ENCODE results near the gene TK2.
"Not testable (repeated sequence)": the region's sequence is repeated elsewhere in the genome, so short reads cannot be mapped to it uniquely, and the experiment has no call there.

The TK2 gene

DNA sequence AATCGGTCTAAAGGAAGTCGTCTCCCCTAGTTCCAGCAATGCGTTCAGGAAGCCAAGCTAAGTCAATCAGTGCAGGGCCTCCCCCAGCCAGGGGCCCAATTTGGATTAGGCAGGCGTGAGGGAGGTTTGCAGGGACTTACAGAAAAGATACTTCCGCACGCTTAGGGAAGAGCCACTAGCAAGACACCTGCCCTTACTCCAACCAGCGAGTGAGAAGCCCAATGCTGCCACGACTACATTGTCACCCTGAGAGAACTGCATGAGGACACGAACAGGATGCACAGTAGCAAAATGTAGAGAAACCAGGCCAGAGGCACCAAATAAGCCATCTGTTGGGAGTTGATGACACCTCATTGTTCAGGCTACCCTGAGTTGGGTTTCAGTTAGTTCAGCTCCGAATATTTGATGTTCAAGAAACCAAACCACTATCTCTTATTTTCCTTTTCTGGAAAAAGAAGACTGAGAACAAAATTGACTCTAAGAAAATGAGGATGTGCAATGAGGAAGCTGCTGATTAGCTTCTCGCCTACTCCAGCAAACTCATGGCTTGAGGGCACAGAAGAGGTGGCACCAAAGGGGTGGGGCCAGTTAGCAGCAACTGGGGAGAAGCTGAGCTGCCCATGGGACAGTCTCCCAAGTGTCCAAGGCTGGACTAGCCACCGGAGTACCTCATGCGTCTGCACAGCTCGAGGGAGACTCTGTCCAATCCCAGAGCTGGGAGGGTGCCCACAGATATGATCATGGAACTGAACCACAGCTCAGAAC is 29.3 kb downstream of the TK2 start:
- H3K9me3 ChIP-seq (ENCODE audit: control insufficient read depth in 1 of 2, low read length in 2 of 2), result no peaks in the 10 kb centered on the region
- H3K36me3 ChIP-seq (ENCODE audit: control insufficient read depth in 1 of 2, insufficient read depth in 2 of 2, low read length in 2 of 2), result peaks cover 3 to 8% of the 10 kb centered on the region in 2 donors
- no peak overlapping the region for H3K4me3 ChIP-seq (ENCODE audit: low read depth in 1 of 2, low read length in 2 of 2)
- no peak overlapping the region for H3K27ac ChIP-seq (ENCODE audit: low read depth, low read length)
- H3K4me1 ChIP-seq (ENCODE audit: control insufficient read depth in 1 of 2, insufficient read depth in 2 of 2, low read length in 2 of 2), result peaks cover 70 to 79% of the 10 kb centered on the region in 2 donors
- no peaks in the 10 kb centered on the region for H3K27me3 ChIP-seq (ENCODE audit: control insufficient read depth in 1 of 2, insufficient read depth in 2 of 2, low read length in 2 of 2)
- H3K9ac ChIP-seq (ENCODE audit: low read depth in 1 of 2, low read length in 2 of 2), result no peak overlapping the region

DNA sequence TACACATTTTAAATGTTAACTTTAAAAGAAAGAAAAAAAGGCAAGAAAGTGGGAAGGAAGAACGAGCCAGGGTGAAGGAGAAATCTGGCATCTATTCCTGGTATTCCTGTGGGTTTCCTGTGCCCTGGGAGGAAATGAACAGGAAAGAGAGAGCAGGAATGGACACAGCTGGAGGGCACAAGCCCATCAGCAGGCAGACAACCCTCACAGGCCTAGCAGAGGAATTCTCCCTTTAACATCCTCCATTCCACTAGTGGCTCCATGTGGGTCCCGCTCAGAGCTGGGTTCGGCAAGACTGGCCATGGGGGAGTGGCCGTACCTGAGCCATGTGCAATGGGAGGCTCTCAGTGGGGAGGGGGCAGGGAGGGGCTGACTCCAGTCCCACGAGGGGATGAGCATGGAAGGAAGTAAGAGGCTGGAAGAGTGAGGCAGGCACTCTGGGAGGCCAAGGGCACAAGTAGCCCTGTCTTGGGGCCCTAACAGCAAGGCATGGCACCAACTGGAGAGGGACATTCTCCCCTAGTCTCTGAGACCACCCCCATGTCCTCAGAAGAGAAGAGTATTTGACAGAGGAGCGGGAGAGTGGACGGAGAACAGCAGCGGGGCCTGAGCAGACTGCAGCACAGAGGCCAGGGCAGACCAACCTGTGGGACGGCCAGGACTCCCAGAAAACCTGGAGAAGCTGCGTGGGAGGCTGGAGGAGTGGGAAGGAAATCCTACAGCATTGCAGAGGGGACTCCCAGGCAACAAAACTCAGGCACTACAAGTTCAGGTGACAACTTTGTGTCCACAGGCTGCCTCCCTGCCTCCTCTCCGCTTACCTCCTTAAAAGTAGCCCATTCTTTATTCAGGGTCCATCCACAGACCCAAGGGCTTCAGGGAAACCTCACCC is 30.2 kb downstream of the TK2 start:
- H3K9me3 ChIP-seq (ENCODE audit: control insufficient read depth in 1 of 2, low read length in 2 of 2), result no peaks in the 10 kb centered on the region
- H3K36me3 ChIP-seq (ENCODE audit: control insufficient read depth in 1 of 2, insufficient read depth in 2 of 2, low read length in 2 of 2), result peaks cover 6 to 11% of the 10 kb centered on the region in 2 donors
- H3K4me3 ChIP-seq (ENCODE audit: low read depth in 1 of 2, low read length in 2 of 2), result no peak overlapping the region
- no peak overlapping the region for H3K9ac ChIP-seq (ENCODE audit: low read depth in 1 of 2, low read length in 2 of 2)
- peaks cover 64 to 79% of the 10 kb centered on the region in 2 donors for H3K4me1 ChIP-seq (ENCODE audit: control insufficient read depth in 1 of 2, insufficient read depth in 2 of 2, low read length in 2 of 2)
- no peak overlapping the region for H3K27ac ChIP-seq (ENCODE audit: low read depth, low read length)
- no peaks in the 10 kb centered on the region for H3K27me3 ChIP-seq (ENCODE audit: control insufficient read depth in 1 of 2, insufficient read depth in 2 of 2, low read length in 2 of 2)

DNA sequence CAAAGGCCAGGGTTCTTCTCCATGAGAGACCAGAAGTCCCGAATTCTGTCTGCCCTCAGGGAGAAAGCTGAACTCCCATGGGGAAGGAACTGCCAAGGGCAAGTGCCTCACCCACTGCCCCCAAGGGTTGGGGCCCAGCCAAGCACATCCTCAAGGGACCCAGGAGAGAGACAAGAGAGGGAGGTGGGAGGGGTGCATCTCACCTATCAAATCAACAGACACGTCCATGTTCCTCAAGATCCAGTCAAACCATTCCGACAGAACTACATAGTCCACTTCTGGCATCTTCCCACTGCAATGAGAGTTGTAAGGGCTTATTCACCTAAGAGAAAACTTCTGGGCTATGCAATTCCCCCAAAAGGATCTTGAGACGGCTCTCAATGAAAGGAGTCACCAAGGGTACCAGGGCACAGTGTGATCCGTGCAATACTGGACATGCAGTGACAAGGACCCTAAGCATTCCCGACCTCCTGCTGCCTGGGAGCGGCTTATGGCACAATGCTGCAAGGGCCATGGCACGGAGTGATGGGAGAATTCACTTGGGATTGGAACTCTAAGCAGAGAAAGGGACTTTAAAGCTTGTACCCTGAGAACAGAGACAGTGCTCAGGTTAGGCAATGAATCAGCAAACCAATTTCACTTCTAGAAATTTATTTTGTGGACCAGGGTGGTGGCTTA is 32.2 kb downstream of the TK2 start:
- Histone ChIP-seq H3K27ac (ENCODE audit: low read depth, low read length) (peak overlapping the region; percentile 95), H3K9ac (ENCODE audit: low read depth in 1 of 2, low read length in 2 of 2) (peak overlapping the region; percentile 33 to 85), H3K4me1 (ENCODE audit: control insufficient read depth in 1 of 2, insufficient read depth in 2 of 2, low read length in 2 of 2) (peaks cover 53 to 65% of the 10 kb centered on the region in 2 donors), H3K4me3 (ENCODE audit: low read depth in 1 of 2, low read length in 2 of 2) (peak overlapping the region in 1 of 2 donors; percentile 57), H3K27me3 (ENCODE audit: control insufficient read depth in 1 of 2, insufficient read depth in 2 of 2, low read length in 2 of 2) (no peaks in the 10 kb centered on the region), H3K9me3 (ENCODE audit: control insufficient read depth in 1 of 2, low read length in 2 of 2) (no peaks in the 10 kb centered on the region), H3K36me3 (ENCODE audit: control insufficient read depth in 1 of 2, insufficient read depth in 2 of 2, low read length in 2 of 2) (peaks cover 11% of the 10 kb centered on the region in 2 donors)

DNA sequence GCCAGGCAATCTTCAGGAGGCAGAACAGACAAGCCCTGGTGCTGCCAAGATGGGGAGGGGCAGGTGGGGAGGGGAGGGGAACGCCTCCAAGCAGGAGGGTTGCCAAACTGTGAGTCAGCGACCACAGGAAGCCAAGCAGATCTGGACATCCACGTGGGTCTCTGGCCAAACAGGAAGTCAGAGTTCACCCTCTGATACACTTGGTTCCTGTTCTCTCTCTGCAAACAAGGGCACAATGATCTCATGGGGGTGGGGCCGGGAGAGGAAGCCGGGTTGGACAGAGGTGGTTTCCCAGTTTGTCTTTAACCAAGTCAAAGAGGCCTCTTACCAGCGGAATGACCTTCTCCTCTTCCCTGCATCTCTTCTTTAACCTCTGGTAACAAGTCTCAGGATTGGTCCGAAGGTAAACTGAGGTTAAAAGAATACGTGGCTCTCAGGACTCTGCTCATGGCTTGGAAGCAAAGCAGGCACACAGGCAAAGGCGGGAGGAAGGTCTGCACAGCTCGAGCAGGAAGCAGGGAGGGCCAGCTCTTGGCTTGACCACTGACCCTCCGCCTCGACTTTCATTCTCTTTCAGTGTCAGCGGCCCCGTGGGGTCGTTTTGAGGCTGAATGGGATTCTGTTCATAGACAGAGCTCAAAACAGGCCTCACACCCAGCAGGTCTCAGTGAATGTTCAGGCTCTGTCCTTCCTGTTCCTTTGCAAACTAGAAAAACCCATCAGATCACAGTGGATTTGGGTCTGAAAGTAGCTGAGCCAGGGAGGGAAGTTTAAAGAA is 32.9 kb downstream of the TK2 start:
- Histone ChIP-seq H3K36me3 (ENCODE audit: control insufficient read depth in 1 of 2, insufficient read depth in 2 of 2, low read length in 2 of 2) (peaks cover 11 to 12% of the 10 kb centered on the region in 2 donors), H3K4me1 (ENCODE audit: control insufficient read depth in 1 of 2, insufficient read depth in 2 of 2, low read length in 2 of 2) (peaks cover 47 to 60% of the 10 kb centered on the region in 2 donors), H3K9me3 (ENCODE audit: control insufficient read depth in 1 of 2, low read length in 2 of 2) (no peaks in the 10 kb centered on the region), H3K9ac (ENCODE audit: low read depth in 1 of 2, low read length in 2 of 2) (peak overlapping the region; percentile 48 to 85), H3K27me3 (ENCODE audit: control insufficient read depth in 1 of 2, insufficient read depth in 2 of 2, low read length in 2 of 2) (no peaks in the 10 kb centered on the region), H3K27ac (ENCODE audit: low read depth, low read length) (peak overlapping the region; percentile 95), H3K4me3 (ENCODE audit: low read depth in 1 of 2, low read length in 2 of 2) (peak overlapping the region; percentile 43 to 57)

DNA sequence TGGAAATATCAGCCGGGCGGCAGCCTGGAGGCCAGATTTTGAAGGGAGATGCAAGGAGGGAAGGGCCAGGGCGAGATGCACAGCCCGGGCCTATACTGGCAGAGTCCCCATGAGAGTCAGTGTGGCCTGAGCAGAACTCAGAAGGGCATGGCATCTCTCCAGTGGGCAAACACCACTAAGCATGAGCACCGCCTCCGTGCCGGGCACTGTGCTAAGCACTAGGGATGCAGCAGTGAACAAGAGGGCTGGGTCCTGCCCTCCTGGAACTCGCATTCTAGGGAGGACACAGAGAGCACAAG is 33.5 kb downstream of the TK2 start:
- Histone ChIP-seq H3K9ac (ENCODE audit: low read depth in 1 of 2, low read length in 2 of 2) (peak overlapping the region; percentile 48 to 85), H3K4me3 (ENCODE audit: low read depth in 1 of 2, low read length in 2 of 2) (peak overlapping the region in 1 of 2 donors; percentile 57), H3K36me3 (ENCODE audit: control insufficient read depth in 1 of 2, insufficient read depth in 2 of 2, low read length in 2 of 2) (peaks cover 12 to 16% of the 10 kb centered on the region in 2 donors), H3K27me3 (ENCODE audit: control insufficient read depth in 1 of 2, insufficient read depth in 2 of 2, low read length in 2 of 2) (no peaks in the 10 kb centered on the region), H3K9me3 (ENCODE audit: control insufficient read depth in 1 of 2, low read length in 2 of 2) (no peaks in the 10 kb centered on the region), H3K4me1 (ENCODE audit: control insufficient read depth in 1 of 2, insufficient read depth in 2 of 2, low read length in 2 of 2) (peaks cover 41 to 54% of the 10 kb centered on the region in 2 donors), H3K27ac (ENCODE audit: low read depth, low read length) (peak overlapping the region; percentile 76)

DNA sequence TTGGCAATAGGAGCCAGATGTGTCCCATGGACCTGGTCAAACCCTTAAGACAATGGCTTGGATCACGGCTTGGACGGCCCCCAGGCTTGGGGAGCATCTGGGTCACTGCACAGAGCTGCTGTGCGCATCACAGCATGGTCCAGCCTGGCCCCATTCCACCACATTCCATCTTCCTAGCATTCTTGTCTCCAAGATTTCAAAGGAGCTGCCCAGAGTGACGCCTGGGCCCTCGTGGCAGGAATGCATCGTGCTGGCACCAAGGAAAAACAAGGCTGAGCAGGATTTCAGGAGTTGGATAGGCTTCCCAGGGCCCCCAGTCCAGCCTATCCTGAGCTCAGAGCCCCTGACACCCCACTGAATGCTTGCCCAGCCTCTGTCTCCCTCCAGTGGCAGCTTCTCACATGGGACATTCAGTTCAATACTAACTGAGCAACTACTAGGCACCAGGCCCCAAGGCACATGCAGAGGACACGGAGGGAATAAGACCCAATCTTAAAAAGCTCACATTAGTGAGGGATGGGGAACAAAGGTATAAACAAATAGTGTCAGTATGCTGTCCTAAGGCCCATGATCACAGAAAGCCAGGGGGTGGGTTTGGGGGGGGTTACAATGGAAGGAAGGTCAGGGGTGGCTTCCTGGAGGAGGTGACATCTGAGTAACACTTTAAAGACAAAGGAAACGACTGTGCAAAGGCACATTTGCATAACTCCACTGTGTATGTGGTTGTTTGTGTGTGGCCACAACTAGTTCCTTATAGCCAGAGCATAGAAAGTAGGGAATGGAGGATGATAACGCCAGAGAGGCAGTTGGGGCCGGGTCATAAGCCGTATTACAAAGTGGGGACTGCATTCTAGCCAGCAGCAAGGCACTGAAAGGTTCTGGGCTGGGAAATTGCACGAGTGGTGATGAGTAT is 34.1 kb downstream of the TK2 start:
- Histone ChIP-seq H3K27ac (ENCODE audit: low read depth, low read length) (peak overlapping the region; percentile 76), H3K4me3 (ENCODE audit: low read depth in 1 of 2, low read length in 2 of 2) (no peak overlapping the region), H3K36me3 (ENCODE audit: control insufficient read depth in 1 of 2, insufficient read depth in 2 of 2, low read length in 2 of 2) (peaks cover 18 to 19% of the 10 kb centered on the region in 2 donors), H3K4me1 (ENCODE audit: control insufficient read depth in 1 of 2, insufficient read depth in 2 of 2, low read length in 2 of 2) (peaks cover 35 to 48% of the 10 kb centered on the region in 2 donors), H3K27me3 (ENCODE audit: control insufficient read depth in 1 of 2, insufficient read depth in 2 of 2, low read length in 2 of 2) (no peaks in the 10 kb centered on the region), H3K9ac (ENCODE audit: low read depth in 1 of 2, low read length in 2 of 2) (peak overlapping the region; percentile 48 to 85), H3K9me3 (ENCODE audit: control insufficient read depth in 1 of 2, low read length in 2 of 2) (no peaks in the 10 kb centered on the region)

DNA sequence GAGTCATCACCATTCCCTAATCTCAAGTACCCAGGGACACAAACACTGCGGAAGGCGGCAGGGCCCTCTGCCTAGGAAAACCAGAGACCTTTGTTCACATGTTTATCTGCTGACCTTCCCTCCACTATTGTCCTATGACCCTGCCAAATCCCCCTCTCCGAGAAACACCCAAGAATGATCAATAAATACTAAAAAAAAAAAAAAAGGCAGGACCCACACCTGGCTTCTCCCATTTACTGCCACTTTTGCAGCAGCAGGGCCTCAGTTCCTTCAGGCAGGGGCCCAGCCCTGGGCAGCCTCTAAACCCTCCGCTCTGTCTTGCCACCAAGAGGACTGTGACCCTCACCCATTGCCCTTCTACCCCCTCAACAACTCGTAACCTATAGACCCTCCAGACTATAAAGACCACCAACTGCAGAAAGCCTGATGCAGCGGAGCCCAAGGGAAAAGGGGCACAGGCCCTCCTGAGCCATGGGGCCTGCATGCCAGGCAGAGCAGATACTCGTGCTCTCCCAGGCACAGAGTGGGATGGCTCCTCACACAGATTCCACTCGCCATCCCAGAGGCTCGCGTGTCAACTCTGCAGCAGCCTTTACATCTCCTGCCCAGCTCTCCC is 34.8 kb downstream of the TK2 start:
- not testable (repeated sequence) for H3K27ac ChIP-seq (ENCODE audit: low read depth, low read length); H3K9me3 ChIP-seq (ENCODE audit: control insufficient read depth in 1 of 2, low read length in 2 of 2); H3K9ac ChIP-seq (ENCODE audit: low read depth in 1 of 2, low read length in 2 of 2); H3K4me3 ChIP-seq (ENCODE audit: low read depth in 1 of 2, low read length in 2 of 2); H3K27me3 ChIP-seq (ENCODE audit: control insufficient read depth in 1 of 2, insufficient read depth in 2 of 2, low read length in 2 of 2)
- Histone ChIP-seq H3K4me1 (ENCODE audit: control insufficient read depth in 1 of 2, insufficient read depth in 2 of 2, low read length in 2 of 2) (peaks cover 28 to 41% of the 10 kb centered on the region in 2 donors), H3K36me3 (ENCODE audit: control insufficient read depth in 1 of 2, insufficient read depth in 2 of 2, low read length in 2 of 2) (peaks cover 16 to 20% of the 10 kb centered on the region in 2 donors)

DNA sequence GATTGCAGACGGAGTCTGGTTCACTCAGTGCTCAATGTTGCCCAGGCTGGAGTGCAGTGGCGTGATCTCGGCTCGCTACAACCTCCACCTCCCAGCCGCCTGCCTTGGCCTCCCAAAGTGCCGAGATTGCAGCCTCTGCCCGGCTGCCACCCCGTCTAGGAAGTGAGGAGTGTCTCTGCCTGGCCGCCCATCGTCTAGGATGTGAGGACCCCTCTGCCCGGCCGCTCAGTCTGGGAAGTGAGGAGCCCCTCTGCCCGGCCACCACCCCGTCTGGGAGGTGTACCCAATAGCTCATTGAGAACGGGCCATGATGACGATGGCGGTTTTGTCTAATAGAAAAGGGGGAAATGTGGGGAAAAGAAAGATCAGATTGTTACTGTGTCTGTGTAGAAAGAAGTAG is 35.5 kb downstream of the TK2 start:
- not testable (repeated sequence) for H3K27me3 ChIP-seq (ENCODE audit: control insufficient read depth in 1 of 2, insufficient read depth in 2 of 2, low read length in 2 of 2); H3K9ac ChIP-seq (ENCODE audit: low read depth in 1 of 2, low read length in 2 of 2); H3K4me3 ChIP-seq (ENCODE audit: low read depth in 1 of 2, low read length in 2 of 2); H3K27ac ChIP-seq (ENCODE audit: low read depth, low read length); H3K9me3 ChIP-seq (ENCODE audit: control insufficient read depth in 1 of 2, low read length in 2 of 2)
- H3K4me1 ChIP-seq (ENCODE audit: control insufficient read depth in 1 of 2, insufficient read depth in 2 of 2, low read length in 2 of 2), result peaks cover 21 to 34% of the 10 kb centered on the region in 2 donors
- H3K36me3 ChIP-seq (ENCODE audit: control insufficient read depth in 1 of 2, insufficient read depth in 2 of 2, low read length in 2 of 2), result peaks cover 11 to 24% of the 10 kb centered on the region in 2 donors
